Ishikawa (cell line): ENCODE results near the gene TRPM3.

Source experiments
- CEBPB ChIP-seq: IDR thresholded peaks from 2 replicates; pipeline ENCODE4 v1.6.1; 2012
- CREB1 ChIP-seq: IDR thresholded peaks from 2 replicates; pipeline ENCODE4 v1.6.1; 2012; ENCODE audit warnings: low read depth
- EGR1 ChIP-seq: IDR thresholded peaks from 2 replicates; pipeline ENCODE4 v1.6.1; 2012
- EP300 ChIP-seq: IDR thresholded peaks from 2 replicates; pipeline ENCODE4 v1.6.1; 2012; ENCODE audit warnings: borderline replicate concordance
- NFIC ChIP-seq: IDR thresholded peaks from 2 replicates; pipeline ENCODE4 v1.6.1; 2012
- RAD21 ChIP-seq: IDR thresholded peaks from 2 replicates; pipeline ENCODE4 v1.6.1; 2012; ENCODE audit warnings: low read depth
- TAF1 ChIP-seq: IDR thresholded peaks from 2 replicates; pipeline ENCODE4 v1.6.1; 2012; ENCODE audit warnings: low read depth, mild to moderate bottlenecking
- YY1 ChIP-seq: IDR thresholded peaks from 2 replicates; pipeline ENCODE4 v1.6.1; 2012; ENCODE audit warnings: low read depth
- ZBTB7A ChIP-seq: IDR thresholded peaks from 2 replicates; pipeline ENCODE4 v1.6.1; 2012; ENCODE audit warnings: low read depth
- TF ChIP-seq, protein P1 (sequence below): IDR thresholded peaks from 2 replicates; pipeline ENCODE4 v1.6.1; 2012
- TF ChIP-seq, protein P2 (sequence below): IDR thresholded peaks from 2 replicates; pipeline ENCODE4 v1.6.1; 2012; ENCODE audit warnings: low read depth, mild to moderate bottlenecking
- TF ChIP-seq, protein P3 (sequence below): IDR thresholded peaks from 2 replicates; pipeline ENCODE4 v1.6.1; 2012

DNA sequence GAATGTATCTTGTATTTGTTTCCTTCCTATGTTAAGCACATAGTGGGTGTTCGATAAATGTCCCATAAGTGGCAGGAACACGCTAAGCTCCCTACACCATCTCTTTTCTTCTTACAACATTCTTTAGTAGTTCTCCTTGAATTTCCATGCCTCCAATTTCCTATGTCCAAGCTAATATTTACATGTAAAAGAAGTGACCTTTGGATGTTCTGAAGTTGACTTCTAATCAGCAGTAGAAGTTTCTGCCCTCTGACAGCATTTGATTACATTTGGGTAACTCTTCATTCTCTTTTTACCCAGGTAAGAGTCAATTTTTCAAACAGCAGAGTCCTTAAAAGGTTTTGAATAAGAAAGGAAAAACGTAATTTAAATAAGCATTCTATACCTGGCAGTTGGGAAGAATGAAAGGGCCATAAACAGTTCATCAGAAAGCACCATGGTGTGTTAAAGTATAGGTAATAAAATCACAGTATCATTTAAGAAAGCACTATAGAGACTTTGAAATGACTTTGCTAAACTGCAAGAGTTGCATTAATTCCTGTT is 78.9 kb downstream of the TRPM3 start:
- TF ChIP-seq, protein P1, sequence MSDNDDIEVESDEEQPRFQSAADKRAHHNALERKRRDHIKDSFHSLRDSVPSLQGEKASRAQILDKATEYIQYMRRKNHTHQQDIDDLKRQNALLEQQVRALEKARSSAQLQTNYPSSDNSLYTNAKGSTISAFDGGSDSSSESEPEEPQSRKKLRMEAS, result no peak
- TF ChIP-seq EP300 (no peak), NFIC (no peak), CEBPB (no peak), CREB1 (no peak), TAF1 (no peak), YY1 (no peak), EGR1 (no peak), ZBTB7A (no peak), RAD21 (no peak)
- TF ChIP-seq, protein P2, sequence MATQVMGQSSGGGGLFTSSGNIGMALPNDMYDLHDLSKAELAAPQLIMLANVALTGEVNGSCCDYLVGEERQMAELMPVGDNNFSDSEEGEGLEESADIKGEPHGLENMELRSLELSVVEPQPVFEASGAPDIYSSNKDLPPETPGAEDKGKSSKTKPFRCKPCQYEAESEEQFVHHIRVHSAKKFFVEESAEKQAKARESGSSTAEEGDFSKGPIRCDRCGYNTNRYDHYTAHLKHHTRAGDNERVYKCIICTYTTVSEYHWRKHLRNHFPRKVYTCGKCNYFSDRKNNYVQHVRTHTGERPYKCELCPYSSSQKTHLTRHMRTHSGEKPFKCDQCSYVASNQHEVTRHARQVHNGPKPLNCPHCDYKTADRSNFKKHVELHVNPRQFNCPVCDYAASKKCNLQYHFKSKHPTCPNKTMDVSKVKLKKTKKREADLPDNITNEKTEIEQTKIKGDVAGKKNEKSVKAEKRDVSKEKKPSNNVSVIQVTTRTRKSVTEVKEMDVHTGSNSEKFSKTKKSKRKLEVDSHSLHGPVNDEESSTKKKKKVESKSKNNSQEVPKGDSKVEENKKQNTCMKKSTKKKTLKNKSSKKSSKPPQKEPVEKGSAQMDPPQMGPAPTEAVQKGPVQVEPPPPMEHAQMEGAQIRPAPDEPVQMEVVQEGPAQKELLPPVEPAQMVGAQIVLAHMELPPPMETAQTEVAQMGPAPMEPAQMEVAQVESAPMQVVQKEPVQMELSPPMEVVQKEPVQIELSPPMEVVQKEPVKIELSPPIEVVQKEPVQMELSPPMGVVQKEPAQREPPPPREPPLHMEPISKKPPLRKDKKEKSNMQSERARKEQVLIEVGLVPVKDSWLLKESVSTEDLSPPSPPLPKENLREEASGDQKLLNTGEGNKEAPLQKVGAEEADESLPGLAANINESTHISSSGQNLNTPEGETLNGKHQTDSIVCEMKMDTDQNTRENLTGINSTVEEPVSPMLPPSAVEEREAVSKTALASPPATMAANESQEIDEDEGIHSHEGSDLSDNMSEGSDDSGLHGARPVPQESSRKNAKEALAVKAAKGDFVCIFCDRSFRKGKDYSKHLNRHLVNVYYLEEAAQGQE, result no peak
- TF ChIP-seq, protein P3, sequence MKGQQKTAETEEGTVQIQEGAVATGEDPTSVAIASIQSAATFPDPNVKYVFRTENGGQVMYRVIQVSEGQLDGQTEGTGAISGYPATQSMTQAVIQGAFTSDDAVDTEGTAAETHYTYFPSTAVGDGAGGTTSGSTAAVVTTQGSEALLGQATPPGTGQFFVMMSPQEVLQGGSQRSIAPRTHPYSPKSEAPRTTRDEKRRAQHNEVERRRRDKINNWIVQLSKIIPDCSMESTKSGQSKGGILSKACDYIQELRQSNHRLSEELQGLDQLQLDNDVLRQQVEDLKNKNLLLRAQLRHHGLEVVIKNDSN, result no peak
